ENCODE measurements around the gene UGT1A3.

DNA sequence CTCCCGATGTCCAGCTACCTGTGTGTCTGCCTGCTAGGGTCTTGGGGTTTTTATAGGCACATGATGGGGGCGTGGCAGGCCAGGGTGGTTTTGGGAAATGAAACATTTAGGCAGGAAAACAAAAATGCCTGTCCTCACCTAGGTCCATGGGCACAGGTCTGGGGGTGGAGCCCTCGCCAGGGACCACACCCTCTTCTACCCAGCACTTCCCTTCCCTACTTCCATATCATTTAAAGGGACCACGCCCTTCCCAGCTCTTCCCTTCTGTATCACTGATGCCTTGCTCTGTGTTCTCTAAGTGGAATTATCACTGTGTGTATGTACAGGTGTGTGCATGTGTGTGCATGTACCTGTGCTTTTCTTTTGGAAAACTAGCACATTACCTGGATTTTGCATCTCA is 37.6 kb downstream of the UGT1A3 start:
- TF ChIP-seq, protein P1, sequence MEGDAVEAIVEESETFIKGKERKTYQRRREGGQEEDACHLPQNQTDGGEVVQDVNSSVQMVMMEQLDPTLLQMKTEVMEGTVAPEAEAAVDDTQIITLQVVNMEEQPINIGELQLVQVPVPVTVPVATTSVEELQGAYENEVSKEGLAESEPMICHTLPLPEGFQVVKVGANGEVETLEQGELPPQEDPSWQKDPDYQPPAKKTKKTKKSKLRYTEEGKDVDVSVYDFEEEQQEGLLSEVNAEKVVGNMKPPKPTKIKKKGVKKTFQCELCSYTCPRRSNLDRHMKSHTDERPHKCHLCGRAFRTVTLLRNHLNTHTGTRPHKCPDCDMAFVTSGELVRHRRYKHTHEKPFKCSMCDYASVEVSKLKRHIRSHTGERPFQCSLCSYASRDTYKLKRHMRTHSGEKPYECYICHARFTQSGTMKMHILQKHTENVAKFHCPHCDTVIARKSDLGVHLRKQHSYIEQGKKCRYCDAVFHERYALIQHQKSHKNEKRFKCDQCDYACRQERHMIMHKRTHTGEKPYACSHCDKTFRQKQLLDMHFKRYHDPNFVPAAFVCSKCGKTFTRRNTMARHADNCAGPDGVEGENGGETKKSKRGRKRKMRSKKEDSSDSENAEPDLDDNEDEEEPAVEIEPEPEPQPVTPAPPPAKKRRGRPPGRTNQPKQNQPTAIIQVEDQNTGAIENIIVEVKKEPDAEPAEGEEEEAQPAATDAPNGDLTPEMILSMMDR (IDR thresholded peaks at IDR 0.05; ENCODE audit: insufficient read depth, low read length) = no peak
- TF ChIP-seq REST (IDR thresholded peaks at IDR 0.05; ENCODE audit: insufficient replicate concordance, low read depth) = no peak
